Hepatocyte (in vitro differentiated cells): Measurements from ENCODE around the gene TRAF3.
A peak's percentile ranks its signal among the peaks of the same experiment; 100 is the strongest.

Source experiments
- CTCF ChIP-seq: fragments of 200-600 bp; sonication (generic); IDR thresholded peaks from 2 replicates; pipeline ENCODE4 v1.5.1; 2016; ENCODE audit warnings: antibody characterized with exemption, mild to moderate bottlenecking; ENCODE audit not compliant: poor library complexity
- EZH2 ChIP-seq: fragments of 200-600 bp; sonication (generic); IDR thresholded peaks from 2 replicates; pipeline ENCODE4 v1.6.1; 2016; ENCODE audit warnings: antibody characterized with exemption, mild to moderate bottlenecking, borderline replicate concordance

GRCh38 chr14:102795060-102795925, 18.0 kb downstream of the TRAF3 start:
- TF ChIP-seq CTCF (peak; percentile 25), EZH2 (no peak)
